ENCODE results near the gene FBXL3.
"Not testable (repeated sequence)": the region's sequence is repeated elsewhere in the genome, so short reads cannot be mapped to it uniquely, and the experiment has no call there.

Gene FBXL3

DNA sequence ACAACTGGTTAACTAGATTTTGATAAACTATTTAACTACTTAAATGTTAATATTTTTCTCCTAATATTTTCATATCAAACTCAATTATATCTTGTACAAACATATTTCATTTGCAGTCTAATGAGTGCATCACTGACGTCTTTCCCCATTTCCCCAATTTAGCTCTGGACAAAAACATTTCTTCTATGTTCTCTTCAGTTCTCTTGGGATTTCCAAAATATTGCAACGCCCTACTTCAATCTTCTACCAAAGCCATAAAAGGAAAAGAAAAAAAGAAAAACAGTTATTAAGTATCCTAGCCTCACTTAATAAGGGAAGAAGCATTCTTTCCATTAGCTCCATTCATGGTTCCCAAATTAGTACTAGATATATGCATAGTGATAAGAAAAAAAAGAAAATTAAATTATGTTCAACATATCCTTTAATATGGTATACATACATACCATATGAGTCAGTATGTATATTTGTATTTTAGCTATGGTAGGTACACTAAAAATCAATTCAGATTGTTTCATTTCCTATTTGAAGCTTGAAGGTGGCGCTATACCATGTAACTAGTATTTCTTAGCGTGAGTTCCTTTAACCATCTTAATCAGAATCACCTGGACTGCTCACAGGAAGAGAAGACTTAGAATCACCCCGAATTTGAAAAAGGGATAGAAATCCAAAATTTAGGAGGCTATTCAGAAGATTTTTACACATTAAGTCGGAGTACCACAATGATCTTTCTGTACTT, 9.9 kb downstream of the FBXL3 start:
- H3K4me3 ChIP-seq (ENCODE audit: severe bottlenecking), result no peak overlapping the region
- H3K9me3 ChIP-seq (ENCODE audit: severe bottlenecking), result no peaks in the 10 kb centered on the region
- H3K36me3 ChIP-seq (ENCODE audit: low read depth), result peaks cover 88% of the 10 kb centered on the region
- no peak overlapping the region for H3K27ac ChIP-seq (ENCODE audit: poor library complexity, severe bottlenecking)
- ATAC-seq (ENCODE audit: low read depth) (no peak), DNase-seq (ENCODE audit: low spot score) (no peak)
- TF ChIP-seq, protein P1, sequence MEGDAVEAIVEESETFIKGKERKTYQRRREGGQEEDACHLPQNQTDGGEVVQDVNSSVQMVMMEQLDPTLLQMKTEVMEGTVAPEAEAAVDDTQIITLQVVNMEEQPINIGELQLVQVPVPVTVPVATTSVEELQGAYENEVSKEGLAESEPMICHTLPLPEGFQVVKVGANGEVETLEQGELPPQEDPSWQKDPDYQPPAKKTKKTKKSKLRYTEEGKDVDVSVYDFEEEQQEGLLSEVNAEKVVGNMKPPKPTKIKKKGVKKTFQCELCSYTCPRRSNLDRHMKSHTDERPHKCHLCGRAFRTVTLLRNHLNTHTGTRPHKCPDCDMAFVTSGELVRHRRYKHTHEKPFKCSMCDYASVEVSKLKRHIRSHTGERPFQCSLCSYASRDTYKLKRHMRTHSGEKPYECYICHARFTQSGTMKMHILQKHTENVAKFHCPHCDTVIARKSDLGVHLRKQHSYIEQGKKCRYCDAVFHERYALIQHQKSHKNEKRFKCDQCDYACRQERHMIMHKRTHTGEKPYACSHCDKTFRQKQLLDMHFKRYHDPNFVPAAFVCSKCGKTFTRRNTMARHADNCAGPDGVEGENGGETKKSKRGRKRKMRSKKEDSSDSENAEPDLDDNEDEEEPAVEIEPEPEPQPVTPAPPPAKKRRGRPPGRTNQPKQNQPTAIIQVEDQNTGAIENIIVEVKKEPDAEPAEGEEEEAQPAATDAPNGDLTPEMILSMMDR (IDR thresholded peaks at IDR 0.05; ENCODE audit: poor library complexity, severe bottlenecking), result no peak
- H3K4me1 ChIP-seq (ENCODE audit: insufficient read depth, poor library complexity, severe bottlenecking), result no peaks in the 10 kb centered on the region
- H3K27me3 ChIP-seq (ENCODE audit: insufficient read depth, poor library complexity, severe bottlenecking), result no peaks in the 10 kb centered on the region

DNA sequence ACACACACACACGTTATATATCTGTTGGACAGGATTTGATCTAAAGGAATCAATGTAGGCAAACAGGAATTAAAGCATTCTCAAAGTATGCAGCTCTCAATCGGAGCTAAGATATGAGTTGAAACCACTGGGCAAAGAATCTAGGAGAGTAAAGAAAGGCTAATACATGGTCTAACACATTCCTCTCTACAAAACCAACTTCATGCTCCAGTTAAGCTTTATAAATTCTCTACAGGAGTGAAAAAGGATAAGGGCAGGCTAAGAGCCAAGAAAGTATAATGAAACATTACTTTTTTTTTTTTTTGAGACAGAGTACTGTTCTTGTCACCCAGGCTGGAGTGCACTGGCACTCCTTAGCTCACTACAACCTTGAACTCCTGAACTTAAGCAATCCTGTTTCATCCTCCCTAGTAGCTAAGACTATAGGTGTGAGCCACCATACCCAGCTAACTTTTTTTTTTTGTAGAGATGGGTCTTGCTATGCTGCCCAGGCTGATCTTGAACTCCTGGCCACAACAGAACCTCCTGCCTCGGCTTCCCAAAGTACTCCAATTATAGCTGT, 10.6 kb downstream of the FBXL3 start:
- ATAC-seq (ENCODE audit: low read depth) (no peak), DNase-seq (ENCODE audit: low spot score) (no peak)
- TF ChIP-seq, protein P1 (IDR thresholded peaks at IDR 0.05; ENCODE audit: poor library complexity, severe bottlenecking), result no peak
- H3K27ac ChIP-seq (ENCODE audit: poor library complexity, severe bottlenecking), result no peak overlapping the region
- no peaks in the 10 kb centered on the region for H3K9me3 ChIP-seq (ENCODE audit: severe bottlenecking)
- no peaks in the 10 kb centered on the region for H3K4me1 ChIP-seq (ENCODE audit: insufficient read depth, poor library complexity, severe bottlenecking)
- no peaks in the 10 kb centered on the region for H3K27me3 ChIP-seq (ENCODE audit: insufficient read depth, poor library complexity, severe bottlenecking)
- no peak overlapping the region for H3K4me3 ChIP-seq (ENCODE audit: severe bottlenecking)
- peaks cover 88% of the 10 kb centered on the region for H3K36me3 ChIP-seq (ENCODE audit: low read depth)

DNA sequence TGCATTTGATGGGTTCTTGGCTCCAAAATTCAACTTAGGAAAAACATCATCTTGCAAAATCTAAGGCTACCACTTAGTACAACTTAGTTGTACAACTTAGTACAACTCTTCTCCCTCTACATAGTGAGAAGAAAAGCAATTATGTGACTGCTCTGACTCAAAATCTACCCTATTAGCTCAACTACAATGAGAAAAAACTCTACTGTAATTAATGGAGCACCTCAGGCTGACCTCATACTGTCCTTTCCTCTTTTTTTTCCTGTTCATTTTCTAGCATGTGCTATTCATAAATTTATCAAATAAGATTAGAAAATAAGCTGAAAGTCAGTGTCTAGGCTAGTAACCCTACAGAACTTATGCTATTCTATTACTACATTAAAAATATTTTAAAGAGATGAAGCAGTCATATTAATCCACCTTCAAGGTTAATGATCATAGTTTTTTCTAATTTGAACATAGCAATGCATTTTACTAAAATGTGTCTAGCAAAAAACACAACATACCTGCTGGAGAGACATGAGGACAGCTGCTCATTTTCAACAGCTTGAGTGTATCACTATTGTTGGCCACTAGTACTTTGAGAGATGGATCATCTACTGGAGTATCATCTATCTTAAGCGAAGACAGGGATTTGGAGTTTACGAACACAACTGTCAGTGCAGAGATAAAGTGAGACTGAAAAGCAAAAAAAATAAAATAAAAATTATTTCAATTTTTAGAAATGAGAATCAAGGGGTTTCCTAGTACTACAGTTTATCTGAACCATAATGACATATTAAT, 11.9 kb downstream of the FBXL3 start:
- H3K36me3 ChIP-seq (ENCODE audit: low read depth), result peaks cover 86% of the 10 kb centered on the region
- TF ChIP-seq, protein P1 (IDR thresholded peaks at IDR 0.05; ENCODE audit: poor library complexity, severe bottlenecking), result no peak
- no peak overlapping the region for H3K4me3 ChIP-seq (ENCODE audit: severe bottlenecking)
- no peaks in the 10 kb centered on the region for H3K9me3 ChIP-seq (ENCODE audit: severe bottlenecking)
- ATAC-seq (ENCODE audit: low read depth) (no peak), DNase-seq (ENCODE audit: low spot score) (no peak)
- no peaks in the 10 kb centered on the region for H3K4me1 ChIP-seq (ENCODE audit: insufficient read depth, poor library complexity, severe bottlenecking)
- no peak overlapping the region for H3K27ac ChIP-seq (ENCODE audit: poor library complexity, severe bottlenecking)
- no peaks in the 10 kb centered on the region for H3K27me3 ChIP-seq (ENCODE audit: insufficient read depth, poor library complexity, severe bottlenecking)

DNA sequence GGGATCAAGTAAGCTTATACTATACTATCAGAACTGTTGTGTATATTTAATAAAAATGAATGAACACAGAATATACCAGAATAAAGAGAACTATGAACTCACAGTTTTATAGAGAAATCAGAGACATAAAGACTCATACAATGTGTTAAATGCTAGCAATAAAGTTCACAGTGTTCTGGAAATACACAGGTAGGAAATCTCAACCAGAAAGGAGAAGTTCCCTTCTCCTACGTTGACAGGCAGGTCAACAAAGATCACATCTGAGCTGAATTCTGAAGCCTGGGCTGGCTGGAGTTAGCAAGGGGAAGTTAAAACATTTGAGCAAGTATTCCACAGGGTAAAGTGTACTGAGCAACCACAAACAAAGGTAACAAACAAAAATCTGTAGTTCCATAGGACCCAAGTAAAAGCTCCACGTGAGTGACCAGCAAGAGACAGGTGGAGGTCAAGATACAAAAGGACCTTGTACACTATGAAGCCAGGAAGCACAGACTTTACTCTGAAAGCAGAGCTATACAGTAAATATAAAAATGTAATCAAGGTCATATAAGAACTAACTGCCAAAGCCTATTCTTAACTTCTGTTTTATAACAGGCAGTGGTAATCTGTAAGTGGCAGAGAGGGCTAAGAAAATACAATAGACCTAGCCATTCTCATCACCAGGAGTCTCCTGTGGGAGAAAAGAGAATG, 13.0 kb downstream of the FBXL3 start:
- Histone ChIP-seq H3K4me1 (ENCODE audit: insufficient read depth, poor library complexity, severe bottlenecking) (no peaks in the 10 kb centered on the region), H3K27ac (ENCODE audit: poor library complexity, severe bottlenecking) (no peak overlapping the region), H3K36me3 (ENCODE audit: low read depth) (peaks cover 92% of the 10 kb centered on the region), H3K4me3 (ENCODE audit: severe bottlenecking) (no peak overlapping the region), H3K27me3 (ENCODE audit: insufficient read depth, poor library complexity, severe bottlenecking) (no peaks in the 10 kb centered on the region), H3K9me3 (ENCODE audit: severe bottlenecking) (no peaks in the 10 kb centered on the region)
- TF ChIP-seq, protein P1 (IDR thresholded peaks at IDR 0.05; ENCODE audit: poor library complexity, severe bottlenecking), result no peak
- ATAC-seq (ENCODE audit: low read depth) (no peak), DNase-seq (ENCODE audit: low spot score) (no peak)

DNA sequence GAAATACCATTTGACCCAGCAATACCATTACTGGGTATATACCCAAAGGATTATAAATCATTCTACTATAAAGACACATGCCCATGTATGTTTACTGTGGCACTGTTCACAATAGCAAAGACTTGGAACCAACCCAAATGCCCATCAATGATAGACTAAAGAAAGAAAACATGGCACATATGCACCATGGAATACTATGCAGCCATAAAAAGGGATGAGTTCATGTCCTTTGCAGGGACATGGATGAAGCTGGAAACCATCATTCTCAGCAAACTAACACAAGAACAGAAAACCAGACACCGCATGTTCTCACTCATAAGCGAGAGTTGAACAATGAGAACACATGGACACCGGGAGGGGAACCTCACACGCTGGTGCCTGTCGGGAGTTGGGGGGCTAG, 17.2 kb downstream of the FBXL3 start:
- peaks cover 87% of the 10 kb centered on the region for H3K36me3 ChIP-seq (ENCODE audit: low read depth)
- not testable (repeated sequence) for H3K4me1 ChIP-seq (ENCODE audit: insufficient read depth, poor library complexity, severe bottlenecking)

More for the DNA sequence above, 17.2 kb downstream of the FBXL3 start:
- not testable (repeated sequence) for H3K9me3 ChIP-seq (ENCODE audit: severe bottlenecking); H3K27ac ChIP-seq (ENCODE audit: poor library complexity, severe bottlenecking); DNase-seq (ENCODE audit: low spot score); H3K4me3 ChIP-seq (ENCODE audit: severe bottlenecking); ATAC-seq (ENCODE audit: low read depth); H3K27me3 ChIP-seq (ENCODE audit: insufficient read depth, poor library complexity, severe bottlenecking)
